AG08396 (cell line): Measurements from ENCODE around the gene INSIG2.

ENCODE experiments used
- DNase-seq: peaks from one replicate; pipeline ENCODE4 v3.0.0; 2012; ENCODE audit warnings: low spot score, mixed read lengths

The INSIG2 gene

GRCh38 chr2:118102433-118103082 lies 14.3 kb downstream of the INSIG2 start:
- no peak for DNase-seq

- no peak for DNase-seq
Observed at GRCh38 chr2:118103951-118104940, 16.0 kb downstream of the INSIG2 start.

GRCh38 chr2:118105497-118105896 lies 17.2 kb downstream of the INSIG2 start:
- no peak for DNase-seq

- DNase-seq, result no peak
Observed at GRCh38 chr2:118106926-118107325, 18.7 kb downstream of the INSIG2 start.

GRCh38 chr2:118110310-118110709 lies 22.0 kb downstream of the INSIG2 start:
- no peak for DNase-seq

- DNase-seq, result no peak
Observed at GRCh38 chr2:118110991-118111390, 22.7 kb downstream of the INSIG2 start.

- no peak for DNase-seq
Observed at GRCh38 chr2:118112771-118113334, 24.6 kb downstream of the INSIG2 start.

GRCh38 chr2:118114863-118115262 lies 26.6 kb downstream of the INSIG2 start:
- DNase-seq, result no peak

GRCh38 chr2:118115761-118116160 lies 27.5 kb downstream of the INSIG2 start:
- no peak for DNase-seq

GRCh38 chr2:118118479-118118878 lies 30.2 kb downstream of the INSIG2 start:
- DNase-seq, result no peak

GRCh38 chr2:118119158-118119727 lies 31.0 kb downstream of the INSIG2 start:
- DNase-seq, result no peak

GRCh38 chr2:118119761-118120400 lies 31.6 kb downstream of the INSIG2 start:
- DNase-seq, result no peak

GRCh38 chr2:118120401-118120780 lies 32.1 kb downstream of the INSIG2 start:
- no peak for DNase-seq

GRCh38 chr2:118121101-118121500 lies 32.8 kb downstream of the INSIG2 start:
- no peak for DNase-seq

- DNase-seq, result no peak
Observed at GRCh38 chr2:118121986-118122524, 33.8 kb downstream of the INSIG2 start.

- DNase-seq, result no peak
Observed at GRCh38 chr2:118122594-118123281, 34.5 kb downstream of the INSIG2 start.

- DNase-seq, result peak; percentile 41
Observed at GRCh38 chr2:118123561-118124232, 35.4 kb downstream of the INSIG2 start.

GRCh38 chr2:118124288-118124891 lies 36.1 kb downstream of the INSIG2 start:
- DNase-seq, result no peak

GRCh38 chr2:118127250-118127649 lies 39.0 kb downstream of the INSIG2 start:
- no peak for DNase-seq

GRCh38 chr2:118128826-118129225 lies 40.6 kb downstream of the INSIG2 start:
- DNase-seq, result no peak
